H9 (cell line): ENCODE measurements around the gene HCRT. TPM values are rescaled to one million over a fixed set of nuclear protein-coding genes. Genes with fewer than 3 reads are reported as not detected.

Experiments
- DNase-seq: peaks from one replicate; pipeline ENCODE4 v3.0.0-alpha.2; 2017
- H2AFZ ChIP-seq: one replicate; pipeline ENCODE4 v1.6.1; 2013; ENCODE audit warnings: mild to moderate bottlenecking, low read length, control low read depth, moderate library complexity
- H2AK5ac ChIP-seq: 2 replicates; pipeline ENCODE4 v1.6.1; 2013; ENCODE audit warnings: low read length, control low read depth, mixed read lengths; ENCODE audit not compliant: insufficient read length
- H2BK120ac ChIP-seq: one replicate; pipeline ENCODE4 v1.6.1; 2013; ENCODE audit warnings: low read depth, mild to moderate bottlenecking, low read length, control low read depth, inconsistent platforms; ENCODE audit not compliant: poor library complexity, severe bottlenecking
- H2BK12ac ChIP-seq: 2 replicates; pipeline ENCODE4 v1.6.1; 2013; ENCODE audit warnings: low read length, control low read depth, mixed read lengths, low read depth; ENCODE audit not compliant: insufficient read length
- H2BK15ac ChIP-seq: 2 replicates; pipeline ENCODE4 v1.6.1; 2013; ENCODE audit warnings: low read depth, low read length, control low read depth
- H2BK20ac ChIP-seq: one replicate; pipeline ENCODE4 v1.6.1; 2013; ENCODE audit warnings: low read depth, mild to moderate bottlenecking, low read length, control low read depth, inconsistent platforms; ENCODE audit not compliant: poor library complexity, severe bottlenecking
- H2BK5ac ChIP-seq: 2 replicates; pipeline ENCODE4 v1.6.1; 2013; ENCODE audit warnings: low read length, control low read depth, mixed read lengths; ENCODE audit not compliant: insufficient read length
- H3K14ac ChIP-seq: 2 replicates; pipeline ENCODE4 v1.6.1; 2013; ENCODE audit warnings: low read length, control low read depth; ENCODE audit not compliant: insufficient read depth
- H3K18ac ChIP-seq: 2 replicates; pipeline ENCODE4 v1.6.1; 2013; ENCODE audit warnings: low read depth, mild to moderate bottlenecking, mixed read lengths, low read length, control low read depth; ENCODE audit not compliant: insufficient read length
- H3K23ac ChIP-seq: 2 replicates; pipeline ENCODE4 v1.6.1; 2013; ENCODE audit warnings: low read length, control low read depth, mixed read lengths, low read depth; ENCODE audit not compliant: insufficient read length
- H3K23me2 ChIP-seq: 2 replicates; pipeline ENCODE4 v1.6.1; 2013; ENCODE audit warnings: low read depth, mild to moderate bottlenecking, mixed read lengths, low read length, control low read depth; ENCODE audit not compliant: insufficient read length, poor library complexity, severe bottlenecking
- H3K27ac ChIP-seq: 2 replicates; pipeline ENCODE4 v1.5.1; 2013; ENCODE audit warnings: low read length, control low read depth, mixed read lengths, low read depth; ENCODE audit not compliant: insufficient read length
- H3K27me3 ChIP-seq: 2 replicates; pipeline ENCODE4 v1.6.1; 2013; ENCODE audit warnings: low read length, control low read depth, inconsistent platforms; ENCODE audit not compliant: insufficient read depth
- H3K4ac ChIP-seq: 2 replicates; pipeline ENCODE4 v1.6.1; 2013; ENCODE audit warnings: low read depth, mild to moderate bottlenecking, control low read depth, inconsistent platforms, low read length, moderate library complexity
- H3K4me1 ChIP-seq: 2 replicates; pipeline ENCODE4 v1.6.1; 2013; ENCODE audit warnings: low read length, control low read depth, inconsistent platforms; ENCODE audit not compliant: insufficient read depth
- H3K4me2 ChIP-seq: 2 replicates; pipeline ENCODE4 v1.6.1; 2013; ENCODE audit warnings: low read length, control low read depth, mixed read lengths; ENCODE audit not compliant: insufficient read length, insufficient read depth
- H3K56ac ChIP-seq: 2 replicates; pipeline ENCODE4 v1.6.1; 2013; ENCODE audit warnings: low read depth, mild to moderate bottlenecking, mixed read lengths, low read length, control low read depth; ENCODE audit not compliant: insufficient read length
- H3K79me1 ChIP-seq: 2 replicates; pipeline ENCODE4 v1.6.1; 2013; ENCODE audit warnings: low read depth, mild to moderate bottlenecking, moderate library complexity, low read length, control low read depth, inconsistent platforms; ENCODE audit not compliant: insufficient read depth, poor library complexity, severe bottlenecking
- H3K79me2 ChIP-seq: 2 replicates; pipeline ENCODE4 v1.6.1; 2013; ENCODE audit warnings: low read length, control low read depth, inconsistent platforms; ENCODE audit not compliant: insufficient read depth
- H3K9ac ChIP-seq: 2 replicates; pipeline ENCODE4 v1.6.1; 2013; ENCODE audit warnings: low read length, control low read depth, mixed read lengths; ENCODE audit not compliant: insufficient read length; ENCODE audit errors: extremely low read depth
- H3K9me3 ChIP-seq: one replicate; pipeline ENCODE4 v1.6.1; 2013; ENCODE audit warnings: low read depth, low read length, inconsistent platforms; ENCODE audit not compliant: control insufficient read depth
- H3T11ph ChIP-seq: one replicate; pipeline ENCODE4 v1.6.1; 2013; ENCODE audit warnings: mild to moderate bottlenecking, low read length, control low read depth, inconsistent platforms
- H4K20me1 ChIP-seq: one replicate; pipeline ENCODE4 v1.6.1; 2013; ENCODE audit not compliant: control insufficient read depth, insufficient read length, insufficient read depth
- H4K5ac ChIP-seq: 2 replicates; pipeline ENCODE4 v1.6.1; 2013; ENCODE audit warnings: low read depth, mild to moderate bottlenecking, mixed read lengths, low read length, control low read depth; ENCODE audit not compliant: insufficient read length
- H4K8ac ChIP-seq: replicated peaks from 2 replicates; pipeline ENCODE4 v1.6.1; 2013; ENCODE audit warnings: low read length, control low read depth, mixed read lengths, low read depth; ENCODE audit not compliant: insufficient read length
- H4K91ac ChIP-seq: 2 replicates; pipeline ENCODE4 v1.6.1; 2013; ENCODE audit warnings: low read depth, mild to moderate bottlenecking, moderate library complexity, mixed read lengths, low read length, control low read depth; ENCODE audit not compliant: insufficient read length
- H3K27ac Mint-ChIP-seq, 3 experiments: 2 replicates in 2 of 3; 3 replicates in 1 of 3; pipeline ENCODE4 v1.8.0; 2020 to 2021; ENCODE audit warnings: mixed read lengths in 3 of 3, mild to moderate bottlenecking in 1 of 3, moderate library complexity in 1 of 3
- H3K27me3 Mint-ChIP-seq: 2 replicates; pipeline ENCODE4 v1.8.0; 2021; ENCODE audit warnings: low read depth, mild to moderate bottlenecking, moderate library complexity, mixed read lengths
- H3K36me3 Mint-ChIP-seq, 3 experiments: 2 replicates in 2 of 3; 3 replicates in 1 of 3; pipeline ENCODE4 v1.8.0; 2020 to 2021; ENCODE audit warnings: low read depth in 3 of 3, mixed read lengths in 3 of 3; ENCODE audit not compliant: insufficient read depth in 1 of 3
- H3K4me1 Mint-ChIP-seq, 2 experiments: 2 replicates each; pipeline ENCODE4 v1.8.0; 2020; ENCODE audit warnings: mixed read lengths in 2 of 2
- H3K4me3 Mint-ChIP-seq, 2 experiments: 2 replicates in 1 of 2; 3 replicates in 1 of 2; pipeline ENCODE4 v1.8.0; 2020 to 2021; ENCODE audit warnings: mild to moderate bottlenecking in 2 of 2, mixed read lengths in 2 of 2, moderate library complexity in 1 of 2
- H3K9me3 Mint-ChIP-seq, 2 experiments: 2 replicates in 1 of 2; 3 replicates in 1 of 2; pipeline ENCODE4 v1.8.0; 2020; ENCODE audit warnings: mild to moderate bottlenecking in 2 of 2, mixed read lengths in 2 of 2, moderate library complexity in 1 of 2
- WGBS: extraction: QIAGEN DNeasy Blood & Tissue Kit; methylation state at CpG from one replicate; pipeline ENCODE4 v1.1.7; 2013; ENCODE audit warnings: missing lambda C conversion rate, low lambda C conversion rate, mixed read lengths; ENCODE audit not compliant: insufficient read length; ENCODE audit errors: extremely low coverage; 5-methylcytosine and 5-hydroxymethylcytosine counted together
- total RNA-seq: library from RNA; stranded (reverse); gene quantifications from 2 replicates; pipeline ENCODE4 v1.2.1, GENCODE V29; 2021
- TF ChIP-seq, protein P1 (sequence below): fragments of 200-600 bp; sonication (generic); conservative IDR thresholded peaks from 3 replicates; pipeline ENCODE4 v1.8.0; 2021; ENCODE audit warnings: antibody characterized with exemption, mild to moderate bottlenecking

The HCRT gene
- total RNA-seq, 1 experiment from 2014 or later: not detected

DNA sequence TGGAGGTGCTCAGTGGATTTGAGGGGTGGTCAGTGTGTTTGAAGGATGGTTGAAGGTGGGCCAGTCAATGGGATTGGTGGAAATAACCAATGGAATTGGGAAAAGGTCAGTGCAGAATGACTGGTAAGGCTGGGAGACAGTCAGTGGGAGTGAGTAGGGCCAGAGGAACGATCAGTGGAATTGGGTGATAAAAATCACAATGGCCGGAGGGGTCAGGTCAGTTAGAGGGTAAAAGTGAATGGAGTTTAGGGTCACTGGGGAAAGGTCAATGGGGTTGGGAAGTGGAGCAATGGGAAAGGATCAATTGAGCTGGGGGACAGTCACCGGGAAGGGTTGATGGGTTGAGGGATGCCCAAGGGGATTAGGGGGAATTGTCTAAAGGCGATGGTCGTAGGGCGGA is 19.5 kb downstream of the HCRT start:
- Histone ChIP-seq H2AK5ac (no peak overlapping the region), H2AFZ (no peak overlapping the region), H3K4me2 (no peak overlapping the region), H4K91ac (no peak overlapping the region), H3T11ph (no peak overlapping the region), H2BK120ac (no peak overlapping the region), H3K14ac (no peak overlapping the region), H4K5ac (no peak overlapping the region), H4K8ac (no peak overlapping the region), H3K23ac (no peak overlapping the region), H3K18ac (no peak overlapping the region), H3K56ac (no peak overlapping the region), H3K4me1 (no peaks in the 10 kb centered on the region), H2BK5ac (no peak overlapping the region), H3K9me3 (no peaks in the 10 kb centered on the region), H2BK20ac (no peak overlapping the region), H2BK12ac (no peak overlapping the region), H3K4ac (no peak overlapping the region), H3K9ac (no peak overlapping the region), H2BK15ac (no peak overlapping the region), H3K79me1 (no peaks in the 10 kb centered on the region), H3K79me2 (no peaks in the 10 kb centered on the region), H3K27ac (no peak overlapping the region), H4K20me1 (no peaks in the 10 kb centered on the region), H3K27me3 (no peaks in the 10 kb centered on the region), H3K23me2 (no peaks in the 10 kb centered on the region)
- TF ChIP-seq, protein P1, sequence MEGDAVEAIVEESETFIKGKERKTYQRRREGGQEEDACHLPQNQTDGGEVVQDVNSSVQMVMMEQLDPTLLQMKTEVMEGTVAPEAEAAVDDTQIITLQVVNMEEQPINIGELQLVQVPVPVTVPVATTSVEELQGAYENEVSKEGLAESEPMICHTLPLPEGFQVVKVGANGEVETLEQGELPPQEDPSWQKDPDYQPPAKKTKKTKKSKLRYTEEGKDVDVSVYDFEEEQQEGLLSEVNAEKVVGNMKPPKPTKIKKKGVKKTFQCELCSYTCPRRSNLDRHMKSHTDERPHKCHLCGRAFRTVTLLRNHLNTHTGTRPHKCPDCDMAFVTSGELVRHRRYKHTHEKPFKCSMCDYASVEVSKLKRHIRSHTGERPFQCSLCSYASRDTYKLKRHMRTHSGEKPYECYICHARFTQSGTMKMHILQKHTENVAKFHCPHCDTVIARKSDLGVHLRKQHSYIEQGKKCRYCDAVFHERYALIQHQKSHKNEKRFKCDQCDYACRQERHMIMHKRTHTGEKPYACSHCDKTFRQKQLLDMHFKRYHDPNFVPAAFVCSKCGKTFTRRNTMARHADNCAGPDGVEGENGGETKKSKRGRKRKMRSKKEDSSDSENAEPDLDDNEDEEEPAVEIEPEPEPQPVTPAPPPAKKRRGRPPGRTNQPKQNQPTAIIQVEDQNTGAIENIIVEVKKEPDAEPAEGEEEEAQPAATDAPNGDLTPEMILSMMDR: no peak
- no peaks in the 10 kb centered on the region for H3K36me3 Mint-ChIP-seq
- peaks cover 2 to 4% of the 10 kb centered on the region in 2 experiments; a peak in 3 of 4 replicates for H3K4me1 Mint-ChIP-seq
- no CpG with 5 or more reads among the region's 6 CpGs for WGBS
- DNase-seq: no peak
- H3K27ac Mint-ChIP-seq: no peak overlapping the region; a peak in 1 of 7 replicates
- H3K4me3 Mint-ChIP-seq: no peak overlapping the region
- H3K27me3 Mint-ChIP-seq: peaks cover 2% of the 10 kb centered on the region; the same call in 1 of the 2 replicates
- no peaks in the 10 kb centered on the region for H3K9me3 Mint-ChIP-seq
